Left hindlimb (tissue), 1 donor: ENCODE results near the gene MPZL1.

Experiments
- DNase-seq: peaks from one replicate; pipeline ENCODE4 v3.0.0-alpha.2; 2018

The MPZL1 gene

DNA sequence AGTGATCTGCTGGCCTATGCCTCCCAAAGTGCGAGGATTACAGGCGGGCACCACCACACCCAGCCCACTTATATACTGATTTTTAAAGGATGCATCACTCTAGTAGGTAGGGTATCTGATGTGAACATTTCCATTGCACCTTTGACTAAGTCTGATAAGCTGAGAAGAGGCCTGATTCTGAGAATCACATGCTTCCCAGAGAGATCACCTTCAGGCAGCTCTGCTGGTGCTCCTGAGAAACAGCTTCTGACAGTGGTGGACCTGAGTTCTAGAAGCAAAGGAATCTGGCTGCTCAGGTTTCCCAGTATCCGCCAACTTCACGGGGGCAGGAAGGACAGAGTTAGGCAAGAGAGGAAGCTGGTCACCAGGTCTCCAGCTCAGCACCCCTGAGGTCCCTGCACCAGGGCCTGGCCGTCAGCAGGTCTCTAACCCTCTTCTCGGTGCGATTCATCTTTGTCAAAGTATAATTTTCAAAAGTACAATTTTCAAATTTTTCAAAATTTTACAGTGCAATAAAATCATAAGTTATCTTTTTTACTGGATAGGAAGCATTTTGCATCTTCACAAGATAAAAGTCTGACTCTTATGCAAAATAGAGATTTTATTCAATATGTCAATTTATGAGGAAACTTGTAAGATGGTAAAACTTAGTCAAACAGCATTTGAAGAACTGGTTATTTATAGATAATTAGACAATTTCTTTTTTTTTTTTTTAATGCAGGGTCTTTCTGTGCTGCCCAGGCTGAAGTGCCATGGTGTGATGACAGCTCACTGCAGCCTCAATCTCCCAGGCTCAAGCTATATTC is 25.8 kb upstream of the MPZL1 start:
- DNase-seq = no peak

DNA sequence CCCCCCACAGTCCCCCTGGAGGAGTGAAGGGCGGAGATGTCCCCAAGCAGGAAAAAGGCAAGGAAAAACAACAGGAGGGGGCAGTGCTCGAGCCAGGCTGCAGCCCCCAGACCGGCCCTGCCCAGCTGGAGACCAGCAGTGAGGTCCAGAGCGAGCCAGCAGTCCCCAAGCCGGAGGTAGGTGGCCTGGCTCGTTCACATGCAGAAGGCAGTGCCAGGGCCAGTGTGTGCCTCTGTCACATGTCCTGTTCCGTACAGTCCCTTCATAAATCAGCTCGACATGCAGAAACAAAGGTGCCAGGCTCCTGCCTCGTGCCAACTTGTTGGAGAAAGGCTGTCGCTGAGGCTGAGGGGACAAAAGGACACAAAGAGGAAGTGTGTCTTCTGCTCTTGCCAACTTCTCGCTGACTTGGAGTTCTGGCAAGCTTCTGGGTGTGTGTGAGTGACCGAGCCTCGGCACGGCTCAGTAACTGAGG is 24.1 kb upstream of the MPZL1 start:
- DNase-seq = no peak

DNA sequence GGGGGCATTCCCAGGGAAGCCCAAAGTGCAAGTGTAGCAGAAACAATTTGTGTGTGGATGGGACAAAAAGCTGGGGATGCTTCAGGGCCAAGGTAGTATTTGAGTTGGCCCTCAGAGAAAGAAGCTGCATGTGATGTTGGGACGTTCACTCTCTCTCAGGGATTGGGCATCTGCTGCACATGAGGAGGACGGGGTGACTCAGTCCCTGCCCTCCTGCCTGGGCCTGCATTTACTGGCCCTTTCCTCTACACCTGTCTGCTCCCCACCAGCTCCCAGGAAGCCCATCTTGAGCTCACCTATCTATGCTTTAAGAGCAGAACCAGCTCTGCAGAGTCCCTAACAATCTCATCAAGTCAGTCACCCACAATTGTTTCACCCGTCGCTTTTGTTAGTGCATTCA is 23.5 kb upstream of the MPZL1 start:
- DNase-seq = no peak

DNA sequence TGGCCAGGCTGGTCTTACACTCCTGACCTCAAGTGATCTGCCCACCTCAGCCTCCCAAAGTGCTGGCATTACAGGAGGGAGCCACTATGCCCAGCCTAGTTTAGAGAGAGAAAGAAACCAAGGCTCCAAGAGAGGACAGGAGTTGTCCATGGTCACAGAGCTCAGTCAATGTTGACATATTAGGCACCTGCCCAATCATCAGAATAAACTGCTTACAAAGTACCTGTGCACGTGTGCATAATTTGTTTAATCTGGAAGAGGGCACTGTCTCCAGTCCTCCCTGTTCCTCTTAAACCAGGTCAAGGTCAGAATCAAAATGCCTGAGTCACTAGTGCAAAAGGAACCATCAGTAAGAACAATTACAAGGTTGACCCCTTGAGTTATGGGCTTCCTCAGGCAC is 20.3 kb upstream of the MPZL1 start:
- DNase-seq = no peak

DNA sequence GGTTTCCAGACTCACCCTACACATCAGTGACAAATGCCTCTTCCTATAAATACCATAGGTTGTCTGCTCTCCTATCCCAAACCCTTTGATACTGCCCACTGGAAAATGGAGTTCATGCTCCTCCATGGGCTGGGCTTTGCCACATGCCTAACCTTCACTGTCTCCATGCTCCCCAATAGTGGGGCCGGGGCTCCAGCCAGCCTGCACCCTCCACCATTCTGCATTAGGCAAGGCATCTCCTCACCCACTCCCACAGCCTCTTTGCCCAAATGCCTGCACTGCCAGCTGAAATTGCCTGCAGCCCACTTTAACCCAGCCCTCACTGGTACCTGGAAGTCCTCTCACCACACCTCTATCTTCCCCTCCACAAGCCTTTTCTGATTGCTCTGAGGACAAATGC is 18.2 kb upstream of the MPZL1 start:
- no peak for DNase-seq

DNA sequence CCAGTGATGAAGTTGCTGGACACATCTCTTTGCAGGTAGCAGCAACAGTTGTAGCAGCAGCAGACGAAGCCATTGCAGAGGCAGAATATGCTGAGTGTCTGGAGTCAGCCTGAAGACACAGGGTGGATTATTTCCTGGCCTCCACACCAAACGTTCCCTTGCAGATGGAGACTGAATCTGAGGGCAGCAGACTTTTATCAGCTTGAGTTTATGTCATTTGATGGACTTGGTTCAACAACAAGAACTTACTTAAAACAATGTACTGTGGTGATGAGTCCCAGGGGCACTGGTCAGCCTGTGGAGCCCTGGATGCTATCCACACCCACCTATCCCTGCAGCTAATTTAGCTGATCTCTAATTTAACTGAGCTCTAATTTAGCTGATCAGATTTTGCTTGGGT is 17.1 kb upstream of the MPZL1 start:
- DNase-seq = no peak

DNA sequence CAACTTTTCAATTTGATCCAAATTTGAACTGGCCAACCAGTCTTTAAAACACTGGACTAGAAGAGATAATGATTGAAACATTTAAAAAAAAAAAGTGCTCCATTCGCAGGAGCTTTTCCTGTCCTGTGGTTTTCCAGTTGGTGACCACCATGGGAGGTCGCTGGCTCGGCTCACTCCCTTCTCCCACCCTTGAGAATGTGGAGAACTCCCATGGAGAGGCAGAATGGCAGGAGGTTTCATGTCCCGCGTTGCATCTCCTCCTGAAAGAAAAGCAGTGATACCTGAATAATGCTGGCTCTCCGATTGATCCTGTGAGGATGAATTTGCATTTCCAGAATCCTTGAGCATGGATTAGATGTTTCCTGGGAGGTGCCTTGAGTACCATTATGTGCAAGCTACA is 16.5 kb upstream of the MPZL1 start:
- no peak for DNase-seq

DNA sequence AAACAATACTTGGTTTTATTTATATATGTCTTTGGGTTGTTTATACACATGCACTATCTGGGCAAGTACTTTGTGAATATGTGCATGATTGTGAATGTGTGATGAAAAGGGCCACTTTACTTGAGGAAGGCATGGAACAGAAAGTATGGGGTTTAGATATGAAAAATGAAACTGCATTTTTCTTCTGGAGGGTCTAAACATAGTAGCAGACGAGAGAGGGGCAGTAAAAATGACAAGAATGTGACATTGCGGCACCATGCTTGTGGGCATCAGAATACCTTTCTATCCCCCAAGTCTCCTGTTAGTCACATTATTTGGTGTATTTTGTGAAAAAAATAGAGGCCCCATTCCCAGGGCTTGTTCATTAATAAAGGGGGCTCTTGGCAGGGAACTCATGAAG is 15.4 kb upstream of the MPZL1 start:
- DNase-seq = no peak

DNA sequence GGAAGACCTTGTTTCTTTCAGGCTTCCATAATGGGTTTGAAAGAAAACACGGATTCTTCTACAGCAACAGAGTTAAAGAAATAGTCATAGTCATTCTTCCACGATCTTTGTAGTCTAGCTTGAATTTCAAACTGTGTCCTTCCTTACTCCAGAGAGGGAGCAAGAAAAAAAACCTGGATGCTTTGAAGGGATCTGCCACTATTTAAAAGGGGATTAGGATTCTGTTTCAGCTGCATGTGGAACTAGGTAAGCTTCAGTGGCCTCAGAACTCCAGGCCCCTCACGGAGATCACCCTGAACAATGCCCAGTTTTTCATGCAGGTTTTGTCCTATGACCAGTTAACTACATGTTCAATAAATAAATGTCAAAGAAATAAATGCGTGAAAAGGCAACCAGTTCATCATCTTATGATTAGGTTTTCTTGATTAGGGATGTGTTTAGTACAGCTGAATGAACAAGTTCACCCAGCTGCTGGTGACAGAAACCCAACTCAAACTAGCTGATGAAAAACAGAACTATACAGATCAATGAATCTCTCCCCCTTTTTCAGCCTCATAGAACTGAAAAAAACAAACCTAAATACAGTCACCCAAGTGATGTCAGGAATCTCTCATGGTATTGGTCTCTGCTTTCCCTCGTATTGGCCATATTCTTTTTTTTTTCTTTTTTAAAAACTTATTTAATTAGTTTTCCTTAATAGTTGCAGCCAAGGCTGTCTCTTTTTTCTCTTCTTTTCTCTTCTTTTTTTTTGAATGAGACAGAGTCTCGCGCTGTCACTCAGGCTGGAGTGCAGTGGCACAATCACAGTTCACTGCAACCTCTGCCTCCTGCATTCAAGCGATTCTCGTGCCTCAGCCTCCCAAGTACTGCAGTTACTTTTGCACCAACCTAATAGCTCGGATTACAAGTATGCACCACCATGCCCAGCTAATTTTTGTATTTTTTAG is 14.6 kb upstream of the MPZL1 start:
- DNase-seq = no peak

DNA sequence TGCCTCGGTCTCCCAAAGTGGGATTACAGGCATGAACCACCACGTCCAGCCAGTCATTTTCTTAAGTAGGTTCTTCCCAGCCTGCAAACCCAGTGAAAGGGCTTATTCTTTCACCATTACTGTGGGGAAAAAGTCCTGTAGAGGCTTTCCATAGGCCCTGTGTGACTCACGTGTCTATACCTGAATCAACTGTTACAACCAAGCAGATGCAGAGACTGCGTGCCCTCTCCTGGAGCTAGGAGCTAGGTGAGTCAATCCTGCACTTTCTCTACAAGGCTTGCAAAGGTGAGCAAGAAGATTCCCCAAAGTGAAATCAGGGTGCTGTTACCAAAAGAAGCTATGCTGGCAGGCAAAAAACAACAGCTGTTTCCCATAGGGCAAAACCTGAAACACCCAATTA is 13.8 kb upstream of the MPZL1 start:
- DNase-seq = no peak

DNA sequence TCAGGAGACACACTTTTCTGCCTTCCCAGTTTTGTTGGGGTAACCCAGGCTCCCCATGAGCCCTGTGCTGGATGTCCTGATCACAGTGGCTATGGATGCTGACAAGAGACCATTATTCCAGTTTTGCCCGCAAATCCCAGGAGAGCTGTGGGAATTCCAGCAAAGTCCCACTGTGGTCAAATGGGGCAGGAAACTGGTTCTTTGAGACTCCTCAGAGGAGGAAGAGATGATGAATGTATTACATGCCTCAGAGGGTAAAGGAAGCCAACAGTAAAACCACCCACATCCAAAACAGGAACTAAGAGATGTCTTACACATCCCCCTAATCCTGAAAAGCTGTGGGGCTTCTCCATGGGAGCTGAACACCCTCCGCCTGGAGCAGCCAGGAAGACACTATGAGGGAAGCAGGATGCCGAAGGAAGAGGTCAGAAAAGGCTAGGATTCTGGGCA is 12.8 kb upstream of the MPZL1 start:
- peak; percentile 71 for DNase-seq

DNA sequence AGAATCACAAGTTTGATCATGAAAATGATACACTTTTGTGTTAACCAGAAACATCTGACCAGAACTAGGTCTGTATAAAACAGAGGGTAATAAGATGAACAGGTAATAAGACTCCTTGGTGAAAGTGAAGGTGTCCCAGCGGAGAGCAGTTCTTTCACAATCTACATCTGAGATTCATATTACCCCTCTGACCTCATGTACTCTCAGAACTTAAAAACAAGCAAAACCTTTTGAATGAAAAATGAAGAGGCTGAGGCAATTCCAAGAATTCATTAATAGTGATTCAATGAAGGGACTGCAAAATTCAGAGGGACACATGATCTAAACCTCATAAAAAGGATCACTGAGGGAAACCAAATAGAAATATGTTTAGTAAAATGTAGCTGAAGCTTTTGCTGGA is 10.9 kb upstream of the MPZL1 start:
- DNase-seq = no peak

DNA sequence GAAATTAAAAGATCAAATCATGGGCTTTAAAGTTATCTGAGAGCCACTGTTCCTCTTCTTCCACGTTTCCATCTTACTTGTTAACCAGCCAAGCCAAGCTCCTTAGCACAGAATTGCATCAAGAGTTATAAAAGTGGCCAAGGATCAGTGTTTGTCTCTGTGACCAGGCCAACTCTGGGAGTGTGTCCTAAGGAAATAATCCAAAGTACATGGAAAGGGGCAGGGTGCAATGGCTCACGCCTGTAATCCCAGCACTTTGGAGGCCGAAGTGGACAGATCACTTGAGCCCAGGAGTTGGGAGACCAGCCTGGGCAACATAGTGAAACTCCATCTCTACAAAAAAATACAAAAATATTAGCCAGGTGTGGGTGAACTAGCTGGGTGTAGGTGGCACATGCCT is 10.0 kb upstream of the MPZL1 start:
- no peak for DNase-seq

DNA sequence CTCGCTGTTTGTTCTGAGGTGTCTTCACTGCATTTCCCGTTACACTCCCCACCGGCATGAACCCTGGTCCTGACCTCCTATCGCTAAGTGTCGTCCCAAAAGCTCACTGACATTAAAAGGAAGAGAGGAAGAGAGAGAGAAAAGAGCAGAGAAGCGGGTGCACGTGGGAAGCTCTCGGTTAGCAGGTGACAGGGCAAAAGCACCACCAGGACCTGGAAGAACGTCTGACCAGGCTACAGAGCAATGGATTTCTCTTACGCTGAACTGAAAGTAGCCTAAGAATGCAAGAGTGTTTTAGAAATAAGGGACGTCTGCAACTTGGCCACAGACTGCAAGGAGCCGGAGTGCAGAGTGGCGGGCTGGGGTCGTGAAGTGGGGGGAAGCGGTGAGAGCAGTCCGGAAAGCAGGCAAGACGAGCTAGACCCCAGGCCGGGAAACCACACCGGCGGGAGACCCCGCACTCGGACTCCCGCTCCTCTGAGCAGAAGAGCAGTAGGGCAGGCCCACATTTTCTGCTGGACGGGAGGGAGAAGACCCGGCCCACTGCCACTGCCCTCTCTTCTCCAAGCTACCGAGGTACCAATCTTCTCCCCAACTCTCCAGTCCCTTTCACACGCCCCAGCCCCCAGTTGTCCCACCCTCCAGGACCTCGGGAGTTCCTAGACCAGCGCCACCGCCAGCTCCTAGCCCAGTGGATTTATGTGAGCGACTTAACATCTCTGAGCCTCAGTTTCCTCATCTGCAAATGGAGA is 8.3 kb upstream of the MPZL1 start:
- peak; percentile 63 for DNase-seq

DNA sequence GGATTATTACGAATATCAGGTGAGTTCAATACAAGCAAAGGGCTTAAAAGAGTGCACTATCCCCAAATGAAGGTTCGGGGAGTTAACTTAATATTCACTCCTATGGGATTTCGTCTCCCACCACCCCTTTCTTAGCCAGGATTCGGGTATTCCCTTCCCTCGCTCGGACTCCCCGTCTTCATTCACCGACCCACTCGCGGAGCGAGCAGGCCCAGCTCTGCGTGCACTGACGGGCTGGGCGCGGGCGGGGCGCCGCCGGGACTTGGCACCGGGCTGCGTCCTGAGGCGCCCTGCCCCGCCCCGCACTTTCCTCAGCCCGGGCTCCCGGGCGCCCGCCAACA is 7.7 kb upstream of the MPZL1 start:
- DNase-seq = no peak

DNA sequence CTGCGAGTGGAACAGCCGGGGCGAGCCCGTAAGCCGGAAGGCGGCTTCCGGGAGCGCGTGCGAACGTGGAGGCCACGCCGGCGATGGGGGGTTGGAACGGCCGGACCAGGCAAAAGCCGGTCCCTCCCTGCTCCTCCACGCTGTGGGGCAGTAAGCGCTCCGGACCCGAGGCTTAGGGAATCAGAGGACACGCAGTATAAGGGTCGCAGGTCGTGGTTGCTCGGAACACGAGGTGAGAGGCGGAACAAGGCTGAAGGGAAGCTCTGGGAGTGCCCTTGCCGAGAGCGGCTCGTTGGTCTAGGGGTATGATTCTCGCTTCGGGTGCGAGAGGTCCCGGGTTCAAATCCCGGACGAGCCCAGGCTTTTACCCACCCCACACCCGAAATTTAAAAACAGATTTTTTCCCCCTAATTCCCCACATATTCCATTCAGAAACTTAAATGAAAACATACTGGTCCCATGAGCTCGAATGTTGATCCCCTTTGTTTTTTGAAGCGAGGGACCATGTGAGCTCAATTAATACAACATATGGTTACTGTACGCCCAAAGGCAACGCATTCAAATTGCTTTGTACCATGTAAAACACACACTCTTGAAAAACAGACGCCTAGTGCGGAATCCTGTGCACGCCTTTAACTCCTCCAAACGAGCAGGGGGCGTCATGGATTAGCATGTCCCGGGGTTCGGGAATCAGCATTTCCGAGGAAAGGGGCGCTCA is 7.2 kb upstream of the MPZL1 start:
- DNase-seq = peak; percentile 93

DNA sequence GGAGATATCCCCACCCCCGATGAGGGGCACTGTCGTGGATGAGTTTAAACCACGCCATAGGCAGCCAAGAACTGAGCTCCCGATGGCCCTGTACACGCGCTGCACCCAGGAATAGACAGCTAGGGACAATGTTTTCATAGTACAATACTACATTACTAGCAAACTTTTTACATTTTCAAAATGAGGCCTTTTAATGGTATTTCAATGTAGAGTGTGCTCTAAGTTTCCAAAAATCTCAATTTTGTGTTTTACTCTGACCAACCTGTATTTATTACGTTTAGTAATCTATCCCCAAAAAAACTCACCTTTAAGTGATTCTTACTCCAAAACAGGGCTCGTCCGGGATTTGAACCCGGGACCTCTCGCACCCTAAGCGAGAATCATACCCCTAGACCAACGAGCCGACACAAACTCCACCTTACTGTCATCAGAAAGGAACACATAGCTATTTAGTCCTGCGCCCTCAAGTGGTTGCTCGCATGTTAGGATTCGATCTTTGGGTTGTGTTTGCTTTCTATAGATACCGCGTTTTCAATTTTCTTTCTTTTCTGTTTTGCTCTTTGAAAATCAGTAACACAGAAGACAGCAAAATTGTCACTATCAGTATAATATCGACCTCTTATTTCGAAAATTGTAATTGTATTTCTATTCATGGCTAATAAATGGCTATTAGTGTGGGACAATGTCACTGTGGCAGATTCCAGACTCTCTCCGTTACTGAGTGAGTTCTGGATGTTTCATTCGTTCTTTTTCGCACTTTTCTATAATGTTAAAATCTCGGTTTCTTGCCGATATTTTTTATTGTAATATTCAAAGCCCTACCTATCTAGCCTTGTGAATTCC is 6.4 kb upstream of the MPZL1 start:
- DNase-seq = peak; percentile 89

DNA sequence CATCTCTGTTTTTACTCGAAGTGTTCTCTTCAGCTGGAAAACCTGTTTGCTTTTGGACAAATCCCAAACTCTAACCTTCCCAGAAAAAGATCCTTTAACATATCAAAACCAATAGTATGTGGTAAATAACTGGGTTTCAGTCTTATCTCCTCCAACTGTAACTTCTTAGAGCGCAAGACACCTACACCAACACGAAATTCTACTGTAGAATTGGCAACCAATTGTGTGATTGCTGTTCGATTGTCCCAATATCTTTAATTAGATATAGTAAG is 5.8 kb upstream of the MPZL1 start:
- no peak for DNase-seq

DNA sequence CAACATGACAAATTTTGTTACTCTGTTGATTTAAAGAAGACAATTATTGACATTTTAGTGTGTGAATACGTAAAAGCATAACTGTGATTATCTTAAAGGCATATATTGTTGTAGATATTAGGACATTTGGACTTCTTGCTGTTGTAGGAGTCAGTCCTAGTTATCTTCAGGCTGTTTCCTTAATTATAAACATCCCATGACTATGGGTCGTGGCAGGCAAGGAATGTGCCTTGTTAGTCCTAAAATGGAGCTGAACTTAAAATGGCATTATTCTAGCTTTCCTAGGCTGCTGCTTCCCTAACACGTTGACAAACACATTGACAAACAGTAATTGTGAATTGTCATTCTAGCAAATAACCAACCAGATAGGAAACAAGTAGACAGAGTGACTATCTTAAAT is 4.4 kb upstream of the MPZL1 start:
- no peak for DNase-seq

DNA sequence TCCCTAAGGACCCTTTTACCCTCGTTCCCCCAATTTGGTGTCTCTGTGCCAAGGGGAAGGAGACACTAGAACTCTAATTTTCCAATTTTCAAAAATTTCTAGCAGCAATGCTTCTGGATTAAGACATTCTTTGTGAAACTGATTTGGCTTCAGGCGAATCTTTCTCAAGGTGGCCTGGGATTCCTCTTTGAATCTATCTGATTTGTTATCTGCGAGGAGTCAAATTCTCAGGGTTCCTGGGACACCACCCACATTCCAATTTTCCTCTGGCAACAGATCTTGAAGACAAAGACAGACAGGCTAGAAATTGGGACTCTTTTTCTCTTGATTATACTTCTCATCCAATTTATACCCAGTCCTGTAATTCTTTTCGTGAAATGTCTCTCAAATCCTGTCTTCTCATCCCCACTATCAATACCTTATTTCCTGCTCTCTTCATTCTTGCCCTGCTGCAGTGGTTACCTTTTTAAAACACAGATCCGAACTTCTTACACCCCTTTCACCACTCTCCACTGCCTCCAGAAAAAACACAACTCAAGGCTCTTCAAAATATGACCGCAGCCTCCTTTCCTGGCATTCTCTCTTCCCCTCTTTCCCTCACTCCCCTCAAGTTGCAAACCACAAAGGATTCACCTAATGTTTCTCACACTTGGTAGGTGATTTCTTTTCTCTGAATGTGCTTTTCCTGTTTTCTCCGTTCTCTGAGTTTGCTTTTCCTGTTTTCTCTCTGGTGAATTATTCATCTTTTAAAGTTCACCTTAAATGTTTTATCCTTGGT is 2.7 kb upstream of the MPZL1 start:
- no peak for DNase-seq
